A549 (cell line): ENCODE measurements around the gene RFC4. TPM values are rescaled to one million over a fixed set of nuclear protein-coding genes. Genes with fewer than 3 reads are reported as not detected.

Experiments
- ATAC-seq, 2 experiments: fragments of 200-7000 bp in 1 of 2; fragments of >200 bp in 1 of 2; cut with Nextera tagmentation in 1 of 2; cut with Tn5 transposase in 1 of 2; 3 replicates each; pipeline versions ENCODE4 v1.8.0 to v1.9.1; 2018 to 2020; ENCODE audit warnings: mild to moderate bottlenecking in 1 of 2, moderate library complexity in 1 of 2
- CTCF ChIA-PET: fragments of 300-600 bp; sonication (Branson Sonifier 250); formaldehyde crosslinking; extraction: SDS; loops from one replicate; lab custom pipeline; 2021; ENCODE audit warnings: antibody characterized with exemption, inconsistent platforms; lab: Yijun Ruan, JAX
- POLR2A ChIA-PET: fragments of 350-600 bp; formaldehyde crosslinking; extraction: SDS; loops from one replicate; lab custom pipeline; 2021; ENCODE audit warnings: antibody characterized with exemption, inconsistent platforms; lab: Yijun Ruan, JAX
- DNase-seq, 2 experiments: peaks; one replicate each; pipeline versions ENCODE4 v3.0.0 to v3.0.0-alpha.2; 2011 to 2016; ENCODE audit warnings: low read depth in 1 of 2, low spot score in 1 of 2
- FAIRE-seq: peaks from 2 replicates; lab custom pipeline; 2011; peaks lifted over from hg19 to GRCh38; lab: Jason Lieb, UNC
- H3K27ac ChIP-seq, 2 experiments: fragments of >200 bp; sonication (Bioruptor Twin); formaldehyde crosslinking; 3 replicates each; pipeline ENCODE4 v1.5.1; 2016 to 2017
- H3K4me1 ChIP-seq: fragments of >200 bp; sonication (Bioruptor Twin); formaldehyde crosslinking; 3 replicates; pipeline ENCODE4 v1.6.1; 2016
- H3K4me2 ChIP-seq: fragments of >200 bp; sonication (Bioruptor Twin); formaldehyde crosslinking; 3 replicates; pipeline ENCODE4 v1.6.1; 2016
- H3K4me3 ChIP-seq: fragments of >200 bp; sonication (Bioruptor Twin); formaldehyde crosslinking; 3 replicates; pipeline ENCODE4 v1.5.1; 2016
- H3K9me3 ChIP-seq: fragments of >200 bp; sonication (Bioruptor Twin); formaldehyde crosslinking; 3 replicates; pipeline ENCODE4 v1.6.1; 2016
- BCL3 ChIP-seq: fragments of >200 bp; sonication (Bioruptor Twin); formaldehyde crosslinking; IDR thresholded peaks from 3 replicates; pipeline ENCODE4 v1.6.1; 2016
- CHD2 ChIP-seq: fragments of 150-350 bp; IDR thresholded peaks from 2 replicates; pipeline ENCODE4 v1.6.1; 2014; ENCODE audit warnings: low read length; ENCODE audit not compliant: partially characterized antibody
- CTCF ChIP-seq: fragments of >200 bp; sonication (Bioruptor Twin); formaldehyde crosslinking; IDR thresholded peaks from 3 replicates; pipeline ENCODE4 v1.5.1; 2016
- ESRRA ChIP-seq: fragments of 150-350 bp; IDR thresholded peaks from 2 replicates; pipeline ENCODE4 v1.6.1; 2014; ENCODE audit warnings: mild to moderate bottlenecking, low read length, borderline replicate concordance
- FOSL2 ChIP-seq, 2 experiments: fragments of 450-650 bp in 1 of 2; fragments of >200 bp in 1 of 2; sonication (Bioruptor Twin) in 1 of 2; formaldehyde crosslinking; IDR thresholded peaks; 2 replicates each; pipeline versions ENCODE4 v1.5.0 to v1.6.1; 2016 to 2020; ENCODE audit warnings: mild to moderate bottlenecking in 1 of 2, moderate library complexity in 1 of 2
- FOXS1 ChIP-seq: fragments of 250-450 bp; sonication (Bioruptor Pico); IDR thresholded peaks from 2 replicates; pipeline ENCODE4 v1.5.0; 2020; ENCODE audit warnings: mild to moderate bottlenecking, moderate library complexity
- GATA3 ChIP-seq: IDR thresholded peaks from 2 replicates; pipeline ENCODE4 v1.6.1; 2012; ENCODE audit warnings: borderline replicate concordance
- HMGXB4 ChIP-seq: fragments of 250-450 bp; sonication (Bioruptor Pico); IDR thresholded peaks from 2 replicates; pipeline ENCODE4 v1.5.0; 2021; ENCODE audit warnings: mild to moderate bottlenecking, moderate library complexity, borderline replicate concordance
- JUN ChIP-seq, 2 experiments: fragments of >200 bp; sonication (Bioruptor Twin); formaldehyde crosslinking; IDR thresholded peaks; 2 replicates in 1 of 2; 3 replicates in 1 of 2; pipeline ENCODE4 v1.6.1; 2016 to 2017
- MYC ChIP-seq: IDR thresholded peaks from 2 replicates; pipeline ENCODE4 v1.6.1; 2012; ENCODE audit warnings: mild to moderate bottlenecking, inconsistent platforms, low read length, improper control_type of control experiment, borderline replicate concordance
- NR3C1 ChIP-seq: fragments of >200 bp; sonication (Bioruptor Twin); formaldehyde crosslinking; IDR thresholded peaks from 3 replicates; pipeline ENCODE4 v1.6.1; 2017
- PBX3 ChIP-seq: IDR thresholded peaks from 2 replicates; pipeline ENCODE4 v1.6.1; 2012
- PHF8 ChIP-seq: fragments of 200-600 bp; sonication (generic); IDR thresholded peaks from 2 replicates; pipeline ENCODE4 v1.6.1; 2016; ENCODE audit warnings: low read depth, mild to moderate bottlenecking, antibody characterized with exemption, moderate library complexity, borderline replicate concordance
- POLR2A ChIP-seq: IDR thresholded peaks from 2 replicates; pipeline ENCODE4 v1.6.1; 2012; ENCODE audit warnings: mild to moderate bottlenecking, low read length
- RARB ChIP-seq: fragments of 250-450 bp; sonication (Bioruptor Pico); IDR thresholded peaks from 2 replicates; pipeline ENCODE4 v1.8.0; 2021; ENCODE audit warnings: mild to moderate bottlenecking, moderate library complexity
- SMC3 ChIP-seq: fragments of >200 bp; sonication (Bioruptor Twin); formaldehyde crosslinking; IDR thresholded peaks from 3 replicates; pipeline ENCODE4 v1.6.1; 2018; ENCODE audit warnings: inconsistent platforms
- SREBF2 ChIP-seq: fragments of 450-650 bp; IDR thresholded peaks from 2 replicates; pipeline ENCODE4 v1.6.1; 2014; ENCODE audit warnings: mild to moderate bottlenecking, moderate library complexity
- TFCP2L1 ChIP-seq: fragments of 250-450 bp; sonication (Bioruptor Pico); IDR thresholded peaks from 2 replicates; pipeline ENCODE4 v1.5.0; 2021; ENCODE audit warnings: mild to moderate bottlenecking
- TP53 ChIP-seq: fragments of 250-450 bp; sonication (Bioruptor Pico); IDR thresholded peaks from 2 replicates; pipeline ENCODE4 v1.5.0; 2021; ENCODE audit warnings: mild to moderate bottlenecking, moderate library complexity
- ZC3H11A ChIP-seq: fragments of 450-650 bp; IDR thresholded peaks from 2 replicates; pipeline ENCODE4 v1.6.1; 2014; ENCODE audit warnings: antibody characterized with exemption, mild to moderate bottlenecking
- ZFP36 ChIP-seq: fragments of 450-650 bp; IDR thresholded peaks from 2 replicates; pipeline ENCODE4 v1.6.1; 2014; ENCODE audit warnings: borderline replicate concordance; ENCODE audit not compliant: partially characterized antibody
- WGBS: methylation state at CpG from one replicate; pipeline ENCODE4 v1.1.6; 2017; ENCODE audit errors: missing lambda C conversion rate; 5-methylcytosine and 5-hydroxymethylcytosine counted together
- polyA plus RNA-seq, 4 experiments: library from polyadenylated mRNA; depleted of rRNA in 3 of 4; stranded (reverse); fragments of >200 nt; fragmentation: RNase III in 1 of 4; extraction: RNeasy Plus Mini Kit Qiagen cat#74134 plus additional on column Dnase treatment in 1 of 4; gene quantifications; 2 replicates in 3 of 4; 3 replicates in 1 of 4; pipeline ENCODE4 v1.2.3, GENCODE V29; 2011 to 2017
- TF ChIP-seq, protein P1 (sequence below): fragments of 200-600 bp; sonication (generic); IDR thresholded peaks from 2 replicates; pipeline ENCODE4 v1.6.1; 2016; ENCODE audit warnings: antibody characterized with exemption, mild to moderate bottlenecking, moderate library complexity
- TF ChIP-seq, protein P2 (sequence below): fragments of 250-450 bp; sonication (Bioruptor Pico); IDR thresholded peaks from 2 replicates; pipeline ENCODE4 v1.5.0; 2020; ENCODE audit warnings: low read depth, mild to moderate bottlenecking, moderate library complexity

Gene RFC4
- polyA plus RNA-seq, 2 of the 4 experiments (the other 2 are of a cell fraction), result 40.6 to 68.8 TPM

GRCh38 chr3:186783731-186784515 lies 22.4 kb downstream of the RFC4 start (continued):
- no peak for TF ChIP-seq CTCF
- TF ChIP-seq, protein P1, sequence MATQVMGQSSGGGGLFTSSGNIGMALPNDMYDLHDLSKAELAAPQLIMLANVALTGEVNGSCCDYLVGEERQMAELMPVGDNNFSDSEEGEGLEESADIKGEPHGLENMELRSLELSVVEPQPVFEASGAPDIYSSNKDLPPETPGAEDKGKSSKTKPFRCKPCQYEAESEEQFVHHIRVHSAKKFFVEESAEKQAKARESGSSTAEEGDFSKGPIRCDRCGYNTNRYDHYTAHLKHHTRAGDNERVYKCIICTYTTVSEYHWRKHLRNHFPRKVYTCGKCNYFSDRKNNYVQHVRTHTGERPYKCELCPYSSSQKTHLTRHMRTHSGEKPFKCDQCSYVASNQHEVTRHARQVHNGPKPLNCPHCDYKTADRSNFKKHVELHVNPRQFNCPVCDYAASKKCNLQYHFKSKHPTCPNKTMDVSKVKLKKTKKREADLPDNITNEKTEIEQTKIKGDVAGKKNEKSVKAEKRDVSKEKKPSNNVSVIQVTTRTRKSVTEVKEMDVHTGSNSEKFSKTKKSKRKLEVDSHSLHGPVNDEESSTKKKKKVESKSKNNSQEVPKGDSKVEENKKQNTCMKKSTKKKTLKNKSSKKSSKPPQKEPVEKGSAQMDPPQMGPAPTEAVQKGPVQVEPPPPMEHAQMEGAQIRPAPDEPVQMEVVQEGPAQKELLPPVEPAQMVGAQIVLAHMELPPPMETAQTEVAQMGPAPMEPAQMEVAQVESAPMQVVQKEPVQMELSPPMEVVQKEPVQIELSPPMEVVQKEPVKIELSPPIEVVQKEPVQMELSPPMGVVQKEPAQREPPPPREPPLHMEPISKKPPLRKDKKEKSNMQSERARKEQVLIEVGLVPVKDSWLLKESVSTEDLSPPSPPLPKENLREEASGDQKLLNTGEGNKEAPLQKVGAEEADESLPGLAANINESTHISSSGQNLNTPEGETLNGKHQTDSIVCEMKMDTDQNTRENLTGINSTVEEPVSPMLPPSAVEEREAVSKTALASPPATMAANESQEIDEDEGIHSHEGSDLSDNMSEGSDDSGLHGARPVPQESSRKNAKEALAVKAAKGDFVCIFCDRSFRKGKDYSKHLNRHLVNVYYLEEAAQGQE, result peak; percentile 80
- peak; percentile 71 for TF ChIP-seq RARB (CRISPR knock-in tag)
- no peak for TF ChIP-seq GATA3
- TF ChIP-seq TFCP2L1, result no peak; the same call in none of the 2 replicates
- no peak for TF ChIP-seq NR3C1
- TF ChIP-seq POLR2A, result peak; percentile 35; the same call in 1 of the 2 replicates
- 0 out of 2 replicates have a peak, but pooled peaks have one; percentile 62 for TF ChIP-seq PBX3
- TF ChIP-seq MYC, result 0 out of 2 replicates have a peak, but pooled peaks have one; percentile 26
- no peak for TF ChIP-seq ZFP36

DNA sequence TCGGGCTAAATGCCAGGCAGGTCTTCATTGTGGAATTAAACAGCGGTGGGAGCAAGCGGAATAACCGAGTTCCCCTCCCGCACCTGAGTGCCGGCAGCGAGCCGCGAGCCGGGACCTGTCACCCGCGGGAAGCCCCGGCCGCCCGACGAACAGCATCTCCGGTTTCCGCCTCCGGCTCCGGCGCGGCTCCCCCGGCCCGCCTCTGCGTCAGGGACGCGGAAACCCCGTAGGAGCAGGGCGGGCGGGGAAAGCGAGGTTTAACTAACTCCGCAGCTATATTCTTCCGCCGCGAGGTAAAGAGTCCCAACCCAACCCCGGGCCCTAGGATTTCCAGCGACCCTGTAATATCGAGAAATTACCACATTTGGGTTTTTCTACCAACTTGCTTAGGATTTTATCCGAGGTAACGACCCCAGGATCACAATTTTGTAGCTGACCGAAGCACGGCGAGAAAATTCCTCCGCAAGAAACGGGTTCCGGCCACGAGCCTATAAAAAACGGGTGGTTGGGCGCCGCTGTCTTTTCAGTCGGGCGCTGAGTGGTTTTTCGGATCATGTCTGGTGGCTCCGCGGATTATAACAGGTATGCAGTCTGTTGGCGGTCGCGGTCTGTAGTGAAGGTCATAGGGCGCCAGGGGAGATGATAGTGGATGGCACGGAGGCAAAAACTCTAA lies 23.1 kb downstream of the RFC4 start, which contains the start of gene EIF4A2:
Gene EIF4A2 (plus strand): TSS at position 520 of the 673 bp plus-strand sequence. CDS start 34 bp downstream, at position 554.
- Histone ChIP-seq H3K9me3 (no peaks in the 10 kb centered on the region), H3K4me3 (peak within 1 kb of the TSS; percentile 94), H3K4me2 (peak within 1 kb of the TSS; percentile 99), H3K27ac (peak within 1 kb of the TSS; percentile 96 to 100), H3K4me1 (peaks cover 27% of the 10 kb centered on the region)
- ATAC-seq, result peak; percentile 83 to 84
- under 1% methylated on average over 45 of the region's 60 CpGs for WGBS
- ChIA-PET POLR2A (interaction anchor here (0.8 to 2.5 kb wide), 16 partner anchors 10 to 213 kb away, joined by 3 to 24 read pairs (median 4); partner anchors contain the start of gene DNAJB11), CTCF (interaction anchor here (1.0 to 2.1 kb wide), 3 partner anchors 60 to 840 kb away, joined by 5 to 7 read pairs (median 6); no protein-coding TSS in a partner anchor)
- no peak for FAIRE-seq
- peak; percentile 71 to 89 for DNase-seq
- TF ChIP-seq PBX3 (peak; percentile 91), SMC3 (peak; percentile 11; the same call in 1 of the 3 replicates), BCL3 (peak; percentile 95; the same call in 2 of the 3 replicates), ZC3H11A (no peak), HMGXB4 (CRISPR knock-in tag) (peak; percentile 52; the same call in 1 of the 2 replicates), TP53 (CRISPR knock-in tag) (peak; percentile 48; the same call in 1 of the 2 replicates), PHF8 (peak; percentile 92; the same call in 1 of the 2 replicates), FOSL2 (IDR thresholded peaks at IDR 0.05) (no peak), FOSL2 (CRISPR knock-in tag; IDR thresholded peaks at IDR 0.05) (peak; percentile 35; the same call in 1 of the 2 replicates), CHD2 (peak; percentile 79), FOXS1 (CRISPR knock-in tag) (no peak), JUN (IDR thresholded peaks at IDR 0.05) (peak; percentile 98 to 99), SREBF2 (no peak), ESRRA (no peak)
- TF ChIP-seq, protein P2, sequence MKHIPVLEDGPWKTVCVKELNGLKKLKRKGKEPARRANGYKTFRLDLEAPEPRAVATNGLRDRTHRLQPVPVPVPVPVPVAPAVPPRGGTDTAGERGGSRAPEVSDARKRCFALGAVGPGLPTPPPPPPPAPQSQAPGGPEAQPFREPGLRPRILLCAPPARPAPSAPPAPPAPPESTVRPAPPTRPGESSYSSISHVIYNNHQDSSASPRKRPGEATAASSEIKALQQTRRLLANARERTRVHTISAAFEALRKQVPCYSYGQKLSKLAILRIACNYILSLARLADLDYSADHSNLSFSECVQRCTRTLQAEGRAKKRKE (CRISPR knock-in tag), result no peak
